Hepatocyte (in vitro differentiated cells): ENCODE data around the gene FRMD4B. TPM values are rescaled to one million over a fixed set of nuclear protein-coding genes. Genes with fewer than 3 reads are reported as not detected.

Experiments
- DNase-seq: peaks from one replicate; pipeline ENCODE4 v3.0.0-alpha.2; 2016; ENCODE audit warnings: low spot score
- H2AFZ ChIP-seq: fragments of 200-600 bp; sonication (generic); 2 replicates; pipeline ENCODE4 v1.6.0; 2016; ENCODE audit warnings: antibody characterized with exemption, mild to moderate bottlenecking
- H3K27ac ChIP-seq: fragments of 200-600 bp; sonication (generic); 2 replicates; pipeline ENCODE4 v1.5.1; 2016; ENCODE audit warnings: mild to moderate bottlenecking
- H3K27me3 ChIP-seq: fragments of 200-600 bp; sonication (generic); 2 replicates; pipeline ENCODE4 v1.6.1; 2016
- H3K36me3 ChIP-seq: fragments of 200-600 bp; sonication (generic); replicated peaks from 2 replicates; pipeline ENCODE4 v1.5.1; 2016; ENCODE audit warnings: low read depth; ENCODE audit not compliant: insufficient read depth
- H3K4me1 ChIP-seq: fragments of 200-600 bp; sonication (generic); 2 replicates; pipeline ENCODE4 v1.5.1; 2016; ENCODE audit warnings: mild to moderate bottlenecking, moderate library complexity; ENCODE audit not compliant: insufficient read depth
- H3K4me2 ChIP-seq: fragments of 200-600 bp; sonication (generic); 2 replicates; pipeline ENCODE4 v1.6.0; 2016
- H3K4me3 ChIP-seq: fragments of 200-600 bp; sonication (generic); 2 replicates; pipeline ENCODE4 v1.5.1; 2016; ENCODE audit warnings: mild to moderate bottlenecking
- H3K79me2 ChIP-seq: fragments of 200-600 bp; sonication (generic); 2 replicates; pipeline ENCODE4 v1.6.0; 2017; ENCODE audit warnings: mild to moderate bottlenecking
- H3K9me2 ChIP-seq: fragments of 200-600 bp; sonication (generic); replicated peaks from 2 replicates; pipeline ENCODE4 v1.6.0; 2017; ENCODE audit warnings: mild to moderate bottlenecking; ENCODE audit not compliant: insufficient read depth
- H3K9me3 ChIP-seq: fragments of 200-600 bp; sonication (generic); 2 replicates; pipeline ENCODE4 v1.5.1; 2016; ENCODE audit warnings: low read depth, mild to moderate bottlenecking
- H4K20me1 ChIP-seq: fragments of 200-600 bp; sonication (generic); 2 replicates; pipeline ENCODE4 v1.6.0; 2016; ENCODE audit warnings: mild to moderate bottlenecking; ENCODE audit not compliant: insufficient read depth, poor library complexity, severe bottlenecking
- EZH2 ChIP-seq: fragments of 200-600 bp; sonication (generic); IDR thresholded peaks from 2 replicates; pipeline ENCODE4 v1.6.1; 2016; ENCODE audit warnings: antibody characterized with exemption, mild to moderate bottlenecking, borderline replicate concordance
- EZH2phosphoT487 ChIP-seq: fragments of 200-600 bp; sonication (generic); IDR thresholded peaks from one replicate; pipeline ENCODE4 v1.6.1; 2018; ENCODE audit warnings: antibody characterized with exemption, mild to moderate bottlenecking, low read depth, moderate library complexity; ENCODE audit not compliant: unreplicated experiment, severe bottlenecking
- WGBS: methylation state at CpG from one replicate; pipeline ENCODE4 v1.1.6; 2016; ENCODE audit warnings: low lambda C conversion rate; ENCODE audit errors: missing lambda C conversion rate; 5-methylcytosine and 5-hydroxymethylcytosine counted together
- polyA plus RNA-seq: library from polyadenylated mRNA; unstranded; fragments of >200 nt; fragmentation: Nextera tagmentation; extraction: Ambion mirVana; gene quantifications from 2 replicates; pipeline ENCODE4 v1.2.1, GENCODE V29; 2016
- total RNA-seq: library from RNA; depleted of rRNA; stranded (reverse); fragments of >200 nt; gene quantifications from 2 replicates; pipeline ENCODE4 v1.2.3, GENCODE V29; 2014
- TF ChIP-seq, protein P1 (sequence below): fragments of 200-600 bp; sonication (generic); IDR thresholded peaks from 2 replicates; pipeline ENCODE4 v1.5.1; 2016; ENCODE audit warnings: antibody characterized with exemption, mild to moderate bottlenecking; ENCODE audit not compliant: poor library complexity

FRMD4B gene
- total and polyA plus RNA-seq, 2 experiments from 2014 or later, result 10.8 to 28.1 TPM

- H2AFZ ChIP-seq, result no peak overlapping the region
- H4K20me1 ChIP-seq, result no peaks in the 10 kb centered on the region
- H3K27me3 ChIP-seq, result no peaks in the 10 kb centered on the region
- no peaks in the 10 kb centered on the region for H3K9me2 ChIP-seq
- TF ChIP-seq EZH2, result no peak
- no peak for TF ChIP-seq EZH2phosphoT487
- TF ChIP-seq, protein P1, sequence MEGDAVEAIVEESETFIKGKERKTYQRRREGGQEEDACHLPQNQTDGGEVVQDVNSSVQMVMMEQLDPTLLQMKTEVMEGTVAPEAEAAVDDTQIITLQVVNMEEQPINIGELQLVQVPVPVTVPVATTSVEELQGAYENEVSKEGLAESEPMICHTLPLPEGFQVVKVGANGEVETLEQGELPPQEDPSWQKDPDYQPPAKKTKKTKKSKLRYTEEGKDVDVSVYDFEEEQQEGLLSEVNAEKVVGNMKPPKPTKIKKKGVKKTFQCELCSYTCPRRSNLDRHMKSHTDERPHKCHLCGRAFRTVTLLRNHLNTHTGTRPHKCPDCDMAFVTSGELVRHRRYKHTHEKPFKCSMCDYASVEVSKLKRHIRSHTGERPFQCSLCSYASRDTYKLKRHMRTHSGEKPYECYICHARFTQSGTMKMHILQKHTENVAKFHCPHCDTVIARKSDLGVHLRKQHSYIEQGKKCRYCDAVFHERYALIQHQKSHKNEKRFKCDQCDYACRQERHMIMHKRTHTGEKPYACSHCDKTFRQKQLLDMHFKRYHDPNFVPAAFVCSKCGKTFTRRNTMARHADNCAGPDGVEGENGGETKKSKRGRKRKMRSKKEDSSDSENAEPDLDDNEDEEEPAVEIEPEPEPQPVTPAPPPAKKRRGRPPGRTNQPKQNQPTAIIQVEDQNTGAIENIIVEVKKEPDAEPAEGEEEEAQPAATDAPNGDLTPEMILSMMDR, result peak; percentile 87
- H3K4me3 ChIP-seq, result no peak overlapping the region
- H3K4me1 ChIP-seq, result no peaks in the 10 kb centered on the region
- H3K36me3 ChIP-seq, result no peaks in the 10 kb centered on the region
- 5% methylated on average over 1 of the region's 1 CpG for WGBS
- H3K4me2 ChIP-seq, result no peak overlapping the region
- peak; percentile 83 for DNase-seq
- no peaks in the 10 kb centered on the region for H3K9me3 ChIP-seq
- H3K27ac ChIP-seq, result no peak overlapping the region
- H3K79me2 ChIP-seq, result no peaks in the 10 kb centered on the region
Measured at GRCh38 chr3:69120879-69121464, 264.9 kb downstream of the FRMD4B start.
